HG02938 (cell line): ENCODE measurements around the gene GRM7.

ENCODE experiments used
- ATAC-seq: cut with Tn5 transposase; IDR thresholded peaks from one replicate; pipeline ENCODE4 v1.9.1; 2021; ENCODE audit warnings: mild to moderate bottlenecking, moderate library complexity; ENCODE audit not compliant: unreplicated experiment

GRM7 gene

GRCh38 chr3:7385635-7386034, 524.7 kb downstream of the GRM7 start:
- no peak for ATAC-seq

- no peak for ATAC-seq
Measured at GRCh38 chr3:7388026-7388425, 527.1 kb downstream of the GRM7 start.

- no peak for ATAC-seq
Measured at GRCh38 chr3:7392206-7392605, 531.3 kb downstream of the GRM7 start.

GRCh38 chr3:7393944-7394605, 533.2 kb downstream of the GRM7 start:
- no peak for ATAC-seq

GRCh38 chr3:7396534-7396933, 535.6 kb downstream of the GRM7 start:
- no peak for ATAC-seq

- no peak for ATAC-seq
Measured at GRCh38 chr3:7397097-7397496, 536.2 kb downstream of the GRM7 start.

GRCh38 chr3:7400360-7400759, 539.4 kb downstream of the GRM7 start:
- no peak for ATAC-seq

- no peak for ATAC-seq
Measured at GRCh38 chr3:7401418-7401817, 540.5 kb downstream of the GRM7 start.

GRCh38 chr3:7407107-7407506, 546.2 kb downstream of the GRM7 start:
- ATAC-seq, result no peak

- no peak for ATAC-seq
Measured at GRCh38 chr3:7410782-7411181, 549.9 kb downstream of the GRM7 start.

- ATAC-seq, result no peak
Measured at GRCh38 chr3:7421065-7421464, 560.1 kb downstream of the GRM7 start.

GRCh38 chr3:7423036-7423435, 562.1 kb downstream of the GRM7 start:
- no peak for ATAC-seq

- no peak for ATAC-seq
Measured at GRCh38 chr3:7423995-7424394, 563.1 kb downstream of the GRM7 start.

- no peak for ATAC-seq
Measured at GRCh38 chr3:7428206-7428718, 567.3 kb downstream of the GRM7 start.

- no peak for ATAC-seq
Measured at GRCh38 chr3:7432610-7433009, 571.7 kb downstream of the GRM7 start.

GRCh38 chr3:7433073-7433472, 572.2 kb downstream of the GRM7 start:
- ATAC-seq, result no peak

- no peak for ATAC-seq
Measured at GRCh38 chr3:7436542-7436941, 575.6 kb downstream of the GRM7 start.

- no peak for ATAC-seq
Measured at GRCh38 chr3:7437231-7437630, 576.3 kb downstream of the GRM7 start.

- no peak for ATAC-seq
Measured at GRCh38 chr3:7439101-7439680, 578.3 kb downstream of the GRM7 start.

- ATAC-seq, result no peak
Measured at GRCh38 chr3:7444886-7445285, 584.0 kb downstream of the GRM7 start.

- ATAC-seq, result no peak
Measured at GRCh38 chr3:7445331-7445730, 584.4 kb downstream of the GRM7 start.

GRCh38 chr3:7447197-7447769, 586.4 kb downstream of the GRM7 start:
- peak; percentile 99 for ATAC-seq
